ENCODE results near the gene PHC2. TPM values are rescaled to one million over a fixed set of nuclear protein-coding genes. Genes with fewer than 3 reads are reported as not detected.

The PHC2 gene
- total RNA-seq, 1 experiment from 2014 or later, result 9.4 TPM

- H3K23ac ChIP-seq (ENCODE audit: insufficient read length, low read depth, low read length), result no peak overlapping the region
- no peaks in the 10 kb centered on the region for H3K23me2 ChIP-seq (ENCODE audit: insufficient read length, low read depth, low read length, poor library complexity, severe bottlenecking)
- H3K14ac ChIP-seq (ENCODE audit: insufficient read depth, low read length), result no peak overlapping the region
- H3K4me1 ChIP-seq (ENCODE audit: insufficient read depth, low read length), result peaks cover 4% of the 10 kb centered on the region; the same call in 1 of the 2 replicates
- no peak for DNase-seq
- no CpG with 5 or more reads among the region's 11 CpGs for WGBS (ENCODE audit: extremely low coverage, insufficient read length, low lambda C conversion rate)
- H4K20me1 ChIP-seq (ENCODE audit: control insufficient read depth, insufficient read depth, insufficient read length), result no peaks in the 10 kb centered on the region
- H2BK15ac ChIP-seq (ENCODE audit: low read depth, low read length), result no peak overlapping the region
- no peak overlapping the region for H2BK5ac ChIP-seq (ENCODE audit: insufficient read length, low read length)
- H3K4me2 ChIP-seq (ENCODE audit: insufficient read depth, insufficient read length, low read length), result no peak overlapping the region
- H2AK5ac ChIP-seq (ENCODE audit: insufficient read length, low read length), result no peak overlapping the region
- no peak overlapping the region for H4K8ac ChIP-seq (replicated peaks; ENCODE audit: insufficient read length, low read depth, low read length)
- no peaks in the 10 kb centered on the region for H3K27me3 ChIP-seq (ENCODE audit: insufficient read depth, low read length)
- TF ChIP-seq, protein P1, sequence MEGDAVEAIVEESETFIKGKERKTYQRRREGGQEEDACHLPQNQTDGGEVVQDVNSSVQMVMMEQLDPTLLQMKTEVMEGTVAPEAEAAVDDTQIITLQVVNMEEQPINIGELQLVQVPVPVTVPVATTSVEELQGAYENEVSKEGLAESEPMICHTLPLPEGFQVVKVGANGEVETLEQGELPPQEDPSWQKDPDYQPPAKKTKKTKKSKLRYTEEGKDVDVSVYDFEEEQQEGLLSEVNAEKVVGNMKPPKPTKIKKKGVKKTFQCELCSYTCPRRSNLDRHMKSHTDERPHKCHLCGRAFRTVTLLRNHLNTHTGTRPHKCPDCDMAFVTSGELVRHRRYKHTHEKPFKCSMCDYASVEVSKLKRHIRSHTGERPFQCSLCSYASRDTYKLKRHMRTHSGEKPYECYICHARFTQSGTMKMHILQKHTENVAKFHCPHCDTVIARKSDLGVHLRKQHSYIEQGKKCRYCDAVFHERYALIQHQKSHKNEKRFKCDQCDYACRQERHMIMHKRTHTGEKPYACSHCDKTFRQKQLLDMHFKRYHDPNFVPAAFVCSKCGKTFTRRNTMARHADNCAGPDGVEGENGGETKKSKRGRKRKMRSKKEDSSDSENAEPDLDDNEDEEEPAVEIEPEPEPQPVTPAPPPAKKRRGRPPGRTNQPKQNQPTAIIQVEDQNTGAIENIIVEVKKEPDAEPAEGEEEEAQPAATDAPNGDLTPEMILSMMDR (conservative IDR thresholded peaks at IDR 0.05), result no peak
- no peak overlapping the region for H2BK20ac ChIP-seq (ENCODE audit: low read depth, low read length, poor library complexity, severe bottlenecking)
- H3K9me3 Mint-ChIP-seq, result no peaks in the 10 kb centered on the region
- no peak overlapping the region for H2BK120ac ChIP-seq (ENCODE audit: low read depth, low read length, poor library complexity, severe bottlenecking)
- no peaks in the 10 kb centered on the region for H3K79me2 ChIP-seq (ENCODE audit: insufficient read depth, low read length)
- H3K27ac Mint-ChIP-seq, result peak overlapping the region in 1 of 3 experiments; percentile 25; a peak in 3 of 7 replicates
- no peak overlapping the region for H3K56ac ChIP-seq (ENCODE audit: insufficient read length, low read depth, low read length)
- H3K4me3 Mint-ChIP-seq, result no peak overlapping the region
- H3K27ac ChIP-seq (ENCODE audit: insufficient read length, low read depth, low read length), result no peak overlapping the region
- no peak overlapping the region for H4K5ac ChIP-seq (ENCODE audit: insufficient read length, low read depth, low read length)
- no peak overlapping the region for H4K91ac ChIP-seq (ENCODE audit: insufficient read length, low read depth, low read length)
- peaks cover 9 to 14% of the 10 kb centered on the region in 2 experiments for H3K4me1 Mint-ChIP-seq
- peaks cover 9 to 38% (median 38%) of the 10 kb centered on the region in 3 experiments; a peak in 6 of 7 replicates for H3K36me3 Mint-ChIP-seq (ENCODE audit: insufficient read depth in 1 of 3, low read depth in 3 of 3)
- H3K9me3 ChIP-seq (ENCODE audit: control insufficient read depth, low read depth, low read length), result no peaks in the 10 kb centered on the region
- H3K79me1 ChIP-seq (ENCODE audit: insufficient read depth, low read depth, low read length, poor library complexity, severe bottlenecking), result no peaks in the 10 kb centered on the region
- H2BK12ac ChIP-seq (ENCODE audit: insufficient read length, low read depth, low read length), result no peak overlapping the region
- no peak overlapping the region for H3K9ac ChIP-seq (ENCODE audit: extremely low read depth, insufficient read length, low read length)
- H3T11ph ChIP-seq (ENCODE audit: low read length), result no peak overlapping the region
- H3K27me3 Mint-ChIP-seq (ENCODE audit: low read depth), result no peaks in the 10 kb centered on the region
- H3K18ac ChIP-seq (ENCODE audit: insufficient read length, low read depth, low read length), result no peak overlapping the region
- H2AFZ ChIP-seq (ENCODE audit: low read length), result no peak overlapping the region
- no peak overlapping the region for H3K4ac ChIP-seq (ENCODE audit: low read depth, low read length)
Measured at GRCh38 chr1:33277488-33278084, 153.3 kb downstream of the PHC2 start.

All from H9 (cell line).